Activated naive CD4-positive, alpha-beta T cell treated with anti-CD3 and anti-CD28 coated beads, Interleukin-2, amount 10 ng/mL, durations not matched to agents 7 days and 5 days (primary cell): ENCODE measurements around the gene HABP4.

ENCODE experiments used
- CTCF ChIA-PET: fragments of 350-600 bp; sonication (Branson Sonifier 250); formaldehyde crosslinking; loops from one replicate; lab custom pipeline; 2021; ENCODE audit warnings: antibody characterized with exemption; lab: Charles Lee
- DNase-seq: peaks from one replicate; pipeline ENCODE4 v3.0.0-alpha.2; 2020
- H3K27ac Mint-ChIP-seq: one replicate; pipeline ENCODE4 v1.8.0; 2021; ENCODE audit warnings: mild to moderate bottlenecking, moderate library complexity, mixed read lengths
- H3K27me3 Mint-ChIP-seq: one replicate; pipeline ENCODE4 v1.8.0; 2021; ENCODE audit warnings: mild to moderate bottlenecking, mixed read lengths
- H3K36me3 Mint-ChIP-seq: one replicate; pipeline ENCODE4 v1.8.0; 2021; ENCODE audit warnings: mixed read lengths
- H3K4me1 Mint-ChIP-seq: one replicate; pipeline ENCODE4 v1.8.0; 2021; ENCODE audit warnings: mixed read lengths
- H3K4me3 Mint-ChIP-seq: one replicate; pipeline ENCODE4 v1.8.0; 2021; ENCODE audit warnings: mild to moderate bottlenecking, moderate library complexity, mixed read lengths
- H3K9me3 Mint-ChIP-seq: one replicate; pipeline ENCODE4 v1.8.0; 2021; ENCODE audit warnings: mixed read lengths

HABP4 gene

DNA sequence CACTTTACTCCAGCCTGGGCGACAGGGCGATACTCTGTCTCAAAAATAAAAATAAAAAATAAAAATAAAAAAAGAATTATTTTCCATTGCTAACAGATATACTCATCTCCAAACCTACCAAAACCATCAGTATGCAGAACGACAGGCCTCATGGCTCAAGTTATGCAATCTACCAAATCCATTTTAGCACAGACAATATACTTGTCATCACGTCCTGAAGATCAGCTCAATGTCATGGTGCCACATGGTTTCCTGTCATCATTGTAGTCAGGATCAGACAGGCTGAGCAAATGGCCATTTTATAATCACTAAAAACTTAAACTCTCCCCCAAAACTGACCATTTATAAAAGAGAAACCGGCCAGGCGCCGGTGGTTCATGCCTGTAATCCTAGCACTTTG is 69.1 kb downstream of the HABP4 start:
- peaks cover 14% of the 10 kb centered on the region for H3K4me1 Mint-ChIP-seq
- no peaks in the 10 kb centered on the region for H3K27me3 Mint-ChIP-seq
- CTCF ChIA-PET, result no interaction called here
- no peaks in the 10 kb centered on the region for H3K36me3 Mint-ChIP-seq
- no peak overlapping the region for H3K4me3 Mint-ChIP-seq
- no peak for DNase-seq
- H3K9me3 Mint-ChIP-seq, result no peaks in the 10 kb centered on the region
- no peak overlapping the region for H3K27ac Mint-ChIP-seq

DNA sequence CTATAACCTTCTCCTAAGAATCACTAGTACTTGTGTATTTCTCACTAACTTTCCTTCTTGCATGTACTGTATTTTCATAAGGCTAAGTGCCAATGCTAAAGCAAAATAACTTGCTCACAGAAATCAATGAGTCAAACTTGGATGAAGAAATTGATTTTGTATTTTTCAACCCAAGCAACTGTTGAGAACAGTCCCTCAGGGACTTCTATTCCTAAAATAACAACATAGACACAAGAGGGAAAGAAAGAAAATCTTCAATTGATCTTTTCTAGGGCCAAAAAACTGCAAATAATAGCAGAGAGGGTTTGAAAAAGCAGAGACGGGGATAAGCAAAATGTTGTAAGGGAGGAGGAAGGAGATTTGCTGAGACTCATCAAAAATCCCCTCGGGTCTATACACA is 69.8 kb downstream of the HABP4 start:
- H3K27ac Mint-ChIP-seq, result no peak overlapping the region
- CTCF ChIA-PET, result no interaction called here
- no peaks in the 10 kb centered on the region for H3K27me3 Mint-ChIP-seq

DNA sequence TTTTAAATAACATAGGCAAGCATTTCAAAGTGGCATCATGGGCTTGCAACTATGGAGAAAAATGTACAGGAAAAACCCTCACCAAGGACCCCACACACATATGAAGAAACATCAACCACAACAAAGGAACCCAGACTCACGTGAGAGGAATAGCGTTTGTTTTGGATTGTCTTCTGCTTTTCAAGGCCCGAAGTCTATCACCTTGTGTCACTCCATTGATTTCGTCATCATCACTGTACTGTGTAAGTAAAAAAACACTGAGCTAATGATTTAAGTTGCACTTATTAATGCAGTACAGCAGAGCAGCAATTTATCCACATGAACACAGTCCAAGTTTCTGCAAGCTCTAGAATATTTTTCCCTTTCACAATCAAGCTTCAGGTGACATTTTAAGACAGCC is 72.4 kb downstream of the HABP4 start:
- H3K27ac Mint-ChIP-seq, result peak overlapping the region; percentile 28
- peaks cover 14% of the 10 kb centered on the region for H3K4me1 Mint-ChIP-seq
- CTCF ChIA-PET, result no interaction called here
- no peak overlapping the region for H3K4me3 Mint-ChIP-seq
- no peaks in the 10 kb centered on the region for H3K27me3 Mint-ChIP-seq
- H3K9me3 Mint-ChIP-seq, result no peaks in the 10 kb centered on the region
- no peaks in the 10 kb centered on the region for H3K36me3 Mint-ChIP-seq
- no peak for DNase-seq

More for the DNA sequence above, 69.8 kb downstream of the HABP4 start:
- Mint-ChIP-seq H3K4me1 (peaks cover 14% of the 10 kb centered on the region), H3K4me3 (no peak overlapping the region), H3K9me3 (no peaks in the 10 kb centered on the region), H3K36me3 (no peaks in the 10 kb centered on the region)
- no peak for DNase-seq

DNA sequence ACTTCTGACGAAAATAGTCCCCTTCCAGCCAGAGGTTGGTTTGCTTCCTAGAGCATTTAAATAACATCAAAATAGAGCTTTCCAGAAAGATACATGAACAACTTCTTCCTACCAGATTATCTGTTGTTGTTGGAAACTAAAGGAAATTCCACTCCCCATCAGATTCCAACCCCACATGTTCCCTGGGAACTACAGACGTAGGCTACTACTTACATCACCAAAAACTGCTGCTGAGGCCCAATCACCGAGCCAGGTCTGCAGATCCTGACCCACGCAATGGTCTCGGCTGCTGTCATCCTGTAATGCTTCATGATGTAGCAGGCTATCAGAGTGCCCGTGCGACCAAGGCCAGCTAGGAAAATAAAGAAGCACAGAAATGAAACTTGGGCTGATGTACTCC is 73.4 kb downstream of the HABP4 start:
- no peak overlapping the region for H3K4me3 Mint-ChIP-seq
- DNase-seq, result no peak
- H3K27me3 Mint-ChIP-seq, result no peaks in the 10 kb centered on the region
- no peaks in the 10 kb centered on the region for H3K36me3 Mint-ChIP-seq
- no peaks in the 10 kb centered on the region for H3K9me3 Mint-ChIP-seq
- H3K27ac Mint-ChIP-seq, result no peak overlapping the region
- peaks cover 14% of the 10 kb centered on the region for H3K4me1 Mint-ChIP-seq
- CTCF ChIA-PET, result no interaction called here

DNA sequence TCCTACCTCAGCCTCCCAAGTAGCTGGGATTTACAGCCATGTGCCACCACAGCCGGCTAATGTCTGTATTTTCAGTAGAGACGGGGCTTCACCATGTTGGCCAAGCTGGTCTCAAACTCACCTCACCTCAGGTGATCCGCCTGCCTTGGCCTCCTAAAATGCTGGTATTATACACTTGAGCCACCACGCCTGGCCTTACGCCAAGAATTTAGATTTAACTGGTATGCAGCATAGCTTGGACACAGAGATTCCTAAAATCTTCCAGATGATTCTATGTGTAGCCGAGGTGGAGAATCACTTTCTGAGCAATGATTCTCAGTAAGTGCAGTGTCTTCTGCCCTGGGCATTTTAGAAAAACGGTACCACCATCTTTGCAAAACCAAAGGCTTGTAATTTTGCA is 74.1 kb downstream of the HABP4 start:
- CTCF ChIA-PET, result no interaction called here
- Mint-ChIP-seq H3K9me3 (no peaks in the 10 kb centered on the region), H3K27me3 (no peaks in the 10 kb centered on the region), H3K4me1 (peaks cover 14% of the 10 kb centered on the region), H3K36me3 (no peaks in the 10 kb centered on the region), H3K4me3 (no peak overlapping the region), H3K27ac (no peak overlapping the region)
- DNase-seq, result no peak

DNA sequence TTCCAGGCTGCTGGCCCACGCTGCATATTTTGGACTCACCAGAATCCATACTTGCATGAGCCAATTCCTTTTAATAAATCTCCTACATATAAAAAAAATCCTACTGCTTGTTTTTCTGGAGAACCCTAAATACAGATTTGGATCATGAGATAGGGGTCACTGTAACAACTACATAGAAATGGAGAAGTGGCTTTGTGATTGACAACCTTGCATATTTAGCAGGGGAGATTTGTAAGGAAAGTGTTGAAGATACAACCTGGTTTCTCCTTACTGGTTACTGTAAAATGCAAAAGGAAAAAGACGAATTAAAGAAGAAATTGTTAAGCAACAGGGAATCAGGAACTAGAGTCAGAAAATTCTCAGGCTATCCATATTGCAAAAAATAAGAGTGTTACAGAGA is 74.8 kb downstream of the HABP4 start:
- DNase-seq, result no peak
- no peak overlapping the region for H3K4me3 Mint-ChIP-seq
- H3K4me1 Mint-ChIP-seq, result peaks cover 14% of the 10 kb centered on the region
- H3K9me3 Mint-ChIP-seq, result no peaks in the 10 kb centered on the region
- H3K27ac Mint-ChIP-seq, result no peak overlapping the region
- no peaks in the 10 kb centered on the region for H3K27me3 Mint-ChIP-seq
- no peaks in the 10 kb centered on the region for H3K36me3 Mint-ChIP-seq
- CTCF ChIA-PET, result no interaction called here

DNA sequence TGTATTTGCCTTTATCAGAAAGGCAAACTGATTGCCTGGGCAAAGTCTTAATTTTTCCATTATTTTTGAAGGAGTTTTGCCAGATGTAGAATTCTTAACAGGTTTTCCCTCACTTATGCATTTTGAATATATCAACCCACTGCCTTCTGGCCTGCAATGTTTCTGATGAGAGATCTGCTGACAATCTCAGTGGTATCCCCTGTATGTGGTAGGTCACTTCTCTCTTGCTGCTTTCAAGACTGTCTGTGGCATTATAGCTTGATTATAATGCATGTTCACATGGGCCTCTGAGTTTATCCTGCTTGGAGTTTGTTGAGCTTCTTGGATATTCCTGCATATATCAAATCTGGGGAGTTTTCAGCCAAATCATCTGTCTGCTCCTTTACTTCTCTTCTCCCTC is 82.2 kb downstream of the HABP4 start:
- Mint-ChIP-seq H3K36me3 (no peaks in the 10 kb centered on the region), H3K27ac (no peak overlapping the region)
- no peak for DNase-seq

DNA sequence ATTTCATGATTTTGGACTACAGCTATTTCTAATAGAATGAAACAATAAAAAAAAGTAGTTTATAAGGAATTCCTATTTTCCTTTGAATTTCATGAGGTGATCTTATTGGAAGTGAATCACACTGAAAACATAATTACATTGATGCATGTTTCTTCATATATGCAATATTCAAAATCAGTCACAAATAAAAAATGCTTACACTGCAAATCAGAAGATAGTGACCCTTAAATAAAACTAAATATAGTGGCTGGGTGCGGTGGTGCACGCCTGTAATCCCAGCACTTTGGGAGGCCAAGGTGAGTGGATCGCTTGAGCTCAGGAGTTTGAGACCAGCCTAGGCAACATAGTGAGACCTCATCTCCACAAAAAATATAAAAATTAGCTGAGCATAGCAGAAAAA is 90.1 kb downstream of the HABP4 start:
- no peak for DNase-seq
- Mint-ChIP-seq H3K36me3 (no peaks in the 10 kb centered on the region), H3K9me3 (no peaks in the 10 kb centered on the region), H3K4me1 (no peaks in the 10 kb centered on the region), H3K27me3 (no peaks in the 10 kb centered on the region), H3K4me3 (no peak overlapping the region), H3K27ac (no peak overlapping the region)
- CTCF ChIA-PET, result no interaction called here

More for the DNA sequence above, 82.2 kb downstream of the HABP4 start:
- no peaks in the 10 kb centered on the region for H3K27me3 Mint-ChIP-seq
- peaks cover 4% of the 10 kb centered on the region for H3K9me3 Mint-ChIP-seq
- H3K4me3 Mint-ChIP-seq, result no peak overlapping the region
- CTCF ChIA-PET, result no interaction called here
- H3K4me1 Mint-ChIP-seq, result no peaks in the 10 kb centered on the region
